EH (cell line): Measurements from ENCODE around the gene NKX1-1.
"Not testable (repeated sequence)": the region's sequence is repeated elsewhere in the genome, so short reads cannot be mapped to it uniquely, and the experiment has no call there.

Source experiments
- DNase-seq: peaks from one replicate; pipeline ENCODE4 v3.0.0-alpha.2; 2015; ENCODE audit warnings: low read depth

NKX1-1 gene

GRCh38 chr4:1373892-1374705, 32.1 kb downstream of the NKX1-1 start:
- no peak for DNase-seq

GRCh38 chr4:1372576-1372975, 33.7 kb downstream of the NKX1-1 start:
- not testable (repeated sequence) for DNase-seq

GRCh38 chr4:1371176-1372165, 34.8 kb downstream of the NKX1-1 start:
- DNase-seq: no peak

DNA sequence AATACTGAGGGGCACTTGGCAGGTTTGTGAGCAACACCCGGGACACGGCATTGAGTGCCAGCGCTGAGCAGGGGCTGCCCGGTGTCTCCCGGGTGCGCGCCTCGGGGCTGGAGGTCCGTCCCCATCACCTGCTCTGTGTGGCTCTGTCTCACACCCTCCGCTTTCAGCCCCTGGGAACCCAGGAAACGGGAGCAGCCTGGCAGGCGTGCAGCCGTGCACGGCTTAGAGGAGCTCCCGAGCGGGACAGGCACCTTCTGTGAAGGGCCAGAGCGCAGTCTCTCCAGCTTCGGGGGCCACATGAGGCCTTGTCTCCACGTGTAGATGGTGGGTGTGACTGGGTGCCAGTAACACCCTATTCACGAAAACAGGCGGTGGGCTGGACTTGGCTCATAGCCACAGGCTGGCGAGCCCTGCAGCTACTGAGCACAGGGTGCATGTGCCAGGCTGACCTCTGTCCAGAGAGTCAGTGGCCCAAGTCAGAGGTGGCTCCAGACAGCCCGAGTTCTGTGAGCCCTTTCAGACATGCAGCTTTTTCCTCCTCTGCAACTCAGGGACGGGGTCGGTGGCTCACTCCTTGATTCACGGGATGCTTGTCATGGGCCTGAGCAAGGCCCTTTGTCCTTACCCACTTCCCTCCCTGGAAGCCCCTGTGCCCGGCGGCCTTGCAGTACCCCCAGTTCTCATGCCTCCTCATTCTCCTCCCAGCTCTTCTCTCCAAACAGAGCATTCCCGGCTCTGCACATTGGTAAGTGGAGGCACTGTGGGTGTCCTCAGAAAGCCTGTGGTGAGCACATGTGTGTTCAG, 35.7 kb downstream of the NKX1-1 start:
- no peak for DNase-seq

DNA sequence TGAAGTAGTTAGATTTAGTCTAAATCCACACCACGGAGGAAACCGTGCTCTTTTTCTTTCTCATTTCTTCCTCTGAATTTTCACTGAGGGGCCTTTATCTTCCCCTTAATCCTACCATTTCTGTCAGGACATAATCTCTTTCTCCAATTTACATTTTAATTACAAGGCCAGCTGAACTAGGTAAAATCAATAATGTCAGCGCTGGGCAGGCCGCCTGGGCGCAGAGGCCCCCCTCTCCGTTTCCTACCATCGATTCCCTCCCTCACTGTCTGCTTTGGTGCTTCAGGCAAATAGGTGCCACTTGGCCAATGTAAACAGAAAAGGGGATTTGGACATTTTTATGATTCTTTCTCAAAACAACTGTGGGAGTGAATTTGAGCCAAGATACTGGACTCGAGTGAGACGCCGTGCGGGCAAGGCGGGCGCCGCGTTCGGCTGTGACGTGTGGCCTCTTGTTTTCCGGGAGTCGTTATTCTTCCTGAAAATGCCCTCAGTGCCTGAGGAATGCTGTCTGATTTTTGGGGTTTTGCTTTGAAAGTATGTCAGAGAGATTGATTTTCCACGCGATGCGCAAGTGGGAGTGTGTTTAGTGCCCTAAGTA, 36.7 kb downstream of the NKX1-1 start:
- no peak for DNase-seq

- no peak for DNase-seq
These were observed 37.2 kb downstream of the NKX1-1 start for GRCh38 chr4:1369091-1369450.

DNA sequence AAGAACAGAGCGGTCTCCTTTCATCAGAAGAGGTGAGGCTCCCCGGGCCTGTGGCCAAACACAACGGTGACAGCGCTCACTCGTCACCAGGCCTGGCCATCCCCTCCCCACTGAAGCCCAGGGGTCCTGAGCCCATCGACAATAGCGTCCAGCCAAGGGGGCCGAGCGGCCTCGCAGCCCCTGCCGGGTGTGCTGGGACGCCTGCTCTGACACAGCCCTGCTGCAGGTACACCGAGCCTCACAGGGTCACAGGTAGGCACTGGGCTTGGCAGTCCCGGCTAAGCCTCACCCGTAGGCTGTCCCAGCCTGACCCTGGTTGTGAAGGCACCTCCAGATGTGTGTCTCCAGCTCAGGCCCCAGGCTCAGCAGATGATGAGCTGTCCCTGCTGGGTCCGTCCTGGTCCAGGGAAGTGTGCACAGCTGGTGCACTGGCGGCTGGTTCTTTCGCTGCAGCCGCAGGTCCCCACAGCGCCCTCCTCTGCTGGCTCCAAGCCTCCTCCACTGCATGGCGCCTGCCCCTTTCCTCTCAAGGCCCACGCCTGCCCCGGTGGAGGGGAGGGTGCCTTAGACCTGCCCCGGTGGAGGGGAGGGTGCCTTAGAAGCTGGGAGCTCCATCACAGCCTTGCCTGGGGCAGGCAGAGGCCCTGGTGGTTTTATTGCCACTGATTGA, 37.7 kb downstream of the NKX1-1 start:
- DNase-seq: no peak

DNA sequence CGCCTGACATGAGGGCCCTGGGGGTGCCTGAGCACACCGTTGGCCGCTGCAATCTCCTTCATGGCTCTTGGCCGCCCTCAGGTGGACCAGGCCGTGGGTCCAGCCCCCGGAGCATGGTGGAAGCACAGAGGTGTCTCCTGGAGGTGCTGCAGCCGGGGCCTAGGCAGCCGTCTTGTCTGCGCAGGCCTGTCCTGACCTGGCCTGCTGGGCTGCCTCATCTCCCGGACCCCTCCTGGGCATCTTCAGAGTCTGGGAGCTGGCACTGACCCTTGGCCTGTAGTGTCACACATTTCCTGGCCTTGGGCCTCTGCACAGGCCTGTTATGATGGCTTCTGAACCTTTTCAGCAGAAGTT, 38.3 kb downstream of the NKX1-1 start:
- no peak for DNase-seq

- DNase-seq: no peak
These were observed 38.9 kb downstream of the NKX1-1 start for GRCh38 chr4:1367230-1367935.

- DNase-seq: no peak
These were observed 39.6 kb downstream of the NKX1-1 start for GRCh38 chr4:1366371-1367229.

DNA sequence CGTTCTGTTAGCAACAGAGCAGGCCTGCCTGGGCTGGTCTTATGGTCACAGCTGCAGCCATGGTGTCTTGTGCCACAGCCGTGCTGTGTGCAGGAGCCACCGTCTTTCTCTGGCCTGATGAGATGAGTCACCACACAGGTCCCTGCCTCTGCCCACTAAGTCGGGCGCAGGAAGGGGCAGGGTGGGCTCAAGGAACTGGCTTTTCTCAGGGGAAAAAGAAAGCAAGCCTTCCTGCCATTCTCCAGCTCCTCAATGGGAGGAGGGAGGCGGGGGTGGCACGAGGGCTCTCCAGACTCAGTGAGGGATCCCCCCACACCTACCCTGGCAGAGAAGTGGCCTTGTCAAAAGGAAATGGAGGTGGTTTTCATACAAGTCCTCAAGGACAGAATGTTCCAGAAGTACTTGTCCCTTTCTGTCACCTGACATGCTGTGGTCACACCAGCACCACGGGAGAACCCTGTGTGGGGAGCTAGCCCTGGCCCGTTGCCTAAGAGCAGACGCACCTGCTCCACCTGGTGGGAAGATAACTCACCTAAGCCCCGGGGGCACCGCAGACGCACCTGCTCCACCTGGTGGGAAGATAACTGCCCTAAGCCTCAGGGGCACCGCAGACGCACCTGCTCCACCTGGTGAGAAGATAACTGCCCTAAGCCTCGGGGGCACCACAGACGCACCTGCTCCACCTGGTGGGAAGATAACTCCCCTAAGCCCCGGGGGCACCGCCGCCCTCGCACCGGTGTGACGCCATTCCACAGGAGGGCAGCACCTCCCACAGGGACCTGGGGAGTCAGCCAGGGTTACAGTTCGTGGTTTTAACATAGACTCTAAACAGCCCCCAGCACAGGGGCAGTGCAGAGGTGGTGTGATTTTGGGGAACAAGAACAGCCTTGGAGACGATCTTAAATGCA, 40.7 kb downstream of the NKX1-1 start:
- DNase-seq: no peak

GRCh38 chr4:1364748-1365147, 41.5 kb downstream of the NKX1-1 start:
- DNase-seq: no peak

DNA sequence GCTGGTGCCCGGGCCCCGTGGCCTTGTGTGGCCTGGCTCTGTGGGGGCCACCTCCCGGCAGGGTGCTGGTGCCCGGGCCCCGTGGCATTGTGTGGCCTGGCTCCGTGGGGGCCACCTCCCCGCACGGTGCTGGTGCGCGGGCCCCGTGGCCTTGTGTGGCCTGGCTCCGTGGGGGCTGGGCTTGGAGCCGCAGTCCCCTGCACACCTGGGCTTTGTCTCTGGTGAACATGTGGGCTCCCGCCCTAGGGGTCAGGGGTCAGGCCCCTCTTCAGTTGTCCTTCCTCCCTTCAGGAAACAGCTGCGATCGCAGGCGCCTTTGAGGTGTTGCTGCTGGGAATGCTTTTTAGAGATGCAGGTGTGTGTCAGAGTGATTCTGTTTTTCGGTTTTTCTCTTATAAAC, 42.0 kb downstream of the NKX1-1 start:
- DNase-seq: no peak

GRCh38 chr4:1363513-1363912, 42.7 kb downstream of the NKX1-1 start:
- no peak for DNase-seq

GRCh38 chr4:1362521-1362920, 43.7 kb downstream of the NKX1-1 start:
- no peak for DNase-seq

DNA sequence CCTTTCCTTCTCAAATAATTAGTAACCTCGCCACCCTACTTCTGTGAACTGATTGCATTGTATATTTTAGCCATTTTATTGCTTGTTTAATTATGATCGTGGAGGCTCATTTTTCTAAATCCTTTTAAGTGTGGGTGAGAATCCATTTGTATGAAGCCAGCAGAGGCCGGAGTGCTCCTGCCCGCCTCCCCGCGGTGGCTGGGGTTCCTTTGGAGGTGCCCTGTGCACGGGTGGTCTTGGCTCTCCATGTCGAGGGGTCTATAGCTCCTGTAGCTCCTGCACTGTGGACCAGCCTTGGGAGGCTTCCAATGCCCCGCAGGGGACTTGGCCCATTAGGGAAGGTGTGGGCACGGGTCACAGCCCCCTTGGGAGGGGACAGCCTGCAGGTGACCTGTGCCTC, 44.2 kb downstream of the NKX1-1 start:
- DNase-seq: no peak

- no peak for DNase-seq
These were observed 44.8 kb downstream of the NKX1-1 start for GRCh38 chr4:1361431-1361830.

DNA sequence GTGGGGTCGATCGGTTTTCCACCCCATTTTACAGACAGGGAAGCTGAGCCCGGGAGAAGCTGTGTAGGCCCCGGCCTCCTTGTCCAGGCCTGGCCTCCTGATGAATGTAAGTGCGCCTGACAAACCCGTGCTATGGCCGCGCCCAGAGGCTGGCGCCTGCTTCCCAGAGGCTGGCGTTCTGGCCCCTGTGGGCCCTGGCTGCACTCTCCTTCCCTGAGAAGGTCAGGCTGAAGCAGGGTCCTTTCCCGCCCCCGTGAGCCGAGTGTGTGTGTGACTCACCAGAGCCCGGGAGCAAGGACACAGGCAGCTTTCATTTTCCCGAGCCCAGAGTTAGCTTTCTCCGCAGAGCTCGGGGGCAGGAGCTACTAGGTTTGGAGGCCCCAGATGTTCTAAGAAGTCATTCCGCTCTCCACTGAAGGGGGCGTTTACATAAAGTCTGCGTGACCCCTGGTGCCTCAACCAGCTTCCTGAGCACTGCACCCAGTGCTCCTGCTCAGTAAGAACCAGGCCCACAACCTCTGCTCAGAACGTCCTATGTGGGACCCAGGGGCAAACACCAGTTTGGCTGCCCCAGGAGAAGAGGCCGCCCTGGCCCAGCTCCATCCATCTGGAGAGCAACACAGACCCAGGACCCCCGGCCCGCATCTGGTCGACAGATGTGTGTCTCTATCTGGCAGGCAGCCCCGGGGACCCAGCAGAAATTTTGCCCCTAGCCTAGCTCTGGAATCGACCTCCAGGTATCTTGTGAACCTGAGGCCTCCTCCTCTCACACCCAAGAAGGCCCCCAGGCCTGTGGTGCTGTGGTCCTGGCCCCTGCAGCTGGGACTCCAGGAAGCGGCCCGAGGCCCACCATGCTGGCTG, 45.6 kb downstream of the NKX1-1 start:
- peak; percentile 72 for DNase-seq
